Thyroid gland (tissue), 4 donors: Measurements from ENCODE around the gene CWC27.

ENCODE experiments used
- CTCF ChIP-seq, 6 experiments: fragments of 200-600 bp in 3 of 6; fragments of 450-650 bp in 3 of 6; sonication (generic) in 3 of 6; IDR thresholded peaks; one replicate each; pipeline ENCODE4 v1.5.1; 2016 to 2019; ENCODE audit warnings: antibody characterized with exemption in 6 of 6, mild to moderate bottlenecking in 2 of 6, inconsistent platforms in 1 of 6, moderate library complexity in 1 of 6
- POLR2A ChIP-seq, 2 donors: fragments of 450-650 bp; IDR thresholded peaks; one replicate each; pipeline ENCODE4 v1.6.1; 2017; ENCODE audit warnings: antibody characterized with exemption in 2 of 2, mild to moderate bottlenecking in 2 of 2, moderate library complexity in 1 of 2

GRCh38 chr5:64788156-64788555 is 19.4 kb downstream of the CWC27 start:
- TF ChIP-seq CTCF (IDR thresholded peaks at IDR 0.05) (no peak), POLR2A (IDR thresholded peaks at IDR 0.05) (no peak)
